IPS DF 6.9 (cell line): Measurements from ENCODE around the gene ZNF774.
"Not testable (repeated sequence)": the region's sequence is repeated elsewhere in the genome, so short reads cannot be mapped to it uniquely, and the experiment has no call there.

Source experiments
- DNase-seq: peaks from one replicate; pipeline ENCODE4 v3.0.0-alpha.2; 2013; ENCODE audit warnings: low read depth, low spot score
- H3K27ac ChIP-seq: one replicate; pipeline ENCODE4 v1.5.1; 2013; ENCODE audit warnings: low read length, control low read depth
- H3K27me3 ChIP-seq: 2 replicates; pipeline ENCODE4 v1.6.1; 2013; ENCODE audit warnings: mild to moderate bottlenecking, low read length; ENCODE audit not compliant: control insufficient read depth, insufficient read depth
- H3K36me3 ChIP-seq: 2 replicates; pipeline ENCODE4 v1.6.1; 2013; ENCODE audit warnings: low read length; ENCODE audit not compliant: control insufficient read depth, insufficient read depth
- H3K4me1 ChIP-seq: 2 replicates; pipeline ENCODE4 v1.6.1; 2013; ENCODE audit warnings: low read length; ENCODE audit not compliant: control insufficient read depth, insufficient read depth
- H3K4me3 ChIP-seq: 2 replicates; pipeline ENCODE4 v1.5.1; 2013; ENCODE audit warnings: mild to moderate bottlenecking, low read length
- H3K9me3 ChIP-seq: 2 replicates; pipeline ENCODE4 v1.6.1; 2013; ENCODE audit warnings: low read length, inconsistent platforms; ENCODE audit not compliant: control insufficient read depth, insufficient read depth
- WGBS: extraction: QIAGEN DNeasy Blood & Tissue Kit; methylation state at CpG from one replicate; pipeline ENCODE4 v1.1.7; 2013; ENCODE audit warnings: mixed read lengths, missing lambda C conversion rate; ENCODE audit not compliant: insufficient read length, insufficient coverage; 5-methylcytosine and 5-hydroxymethylcytosine counted together

The ZNF774 gene

GRCh38 chr15:90344662-90345061 is 7.4 kb upstream of the ZNF774 start:
- Histone ChIP-seq H3K36me3 (no peaks in the 10 kb centered on the region), H3K27me3 (no peaks in the 10 kb centered on the region), H3K9me3 (no peaks in the 10 kb centered on the region), H3K4me3 (no peak overlapping the region), H3K27ac (no peak overlapping the region), H3K4me1 (peaks cover 2% of the 10 kb centered on the region; the same call in 1 of the 2 replicates)
- DNase-seq: no peak
- WGBS: no CpG with 5 or more reads among the region's 1 CpG

- H3K4me3 ChIP-seq: no peak overlapping the region
- no peaks in the 10 kb centered on the region for H3K4me1 ChIP-seq
- no peaks in the 10 kb centered on the region for H3K9me3 ChIP-seq
- DNase-seq: no peak
- no CpG with 5 or more reads among the region's 2 CpGs for WGBS
- H3K27ac ChIP-seq: no peak overlapping the region
- H3K36me3 ChIP-seq: no peaks in the 10 kb centered on the region
- H3K27me3 ChIP-seq: no peaks in the 10 kb centered on the region
Observed at GRCh38 chr15:90345857-90346256, 6.2 kb upstream of the ZNF774 start.

- no CpG with 5 or more reads among the region's 1 CpG for WGBS
- H3K4me3 ChIP-seq, H3K27ac ChIP-seq, H3K36me3 ChIP-seq, H3K4me1 ChIP-seq, DNase-seq, H3K27me3 ChIP-seq, H3K9me3 ChIP-seq: not testable (repeated sequence)
Observed at GRCh38 chr15:90347431-90348065, 4.5 kb upstream of the ZNF774 start.

- DNase-seq: no peak
- WGBS: no CpG with 5 or more reads among the region's 6 CpGs
- Histone ChIP-seq H3K27ac (no peak overlapping the region), H3K36me3 (no peaks in the 10 kb centered on the region), H3K4me1 (no peaks in the 10 kb centered on the region), H3K27me3 (no peaks in the 10 kb centered on the region), H3K9me3 (no peaks in the 10 kb centered on the region), H3K4me3 (no peak overlapping the region)
Observed at GRCh38 chr15:90348456-90348855, 3.6 kb upstream of the ZNF774 start.

- DNase-seq: no peak
- no peak overlapping the region for H3K27ac ChIP-seq
- H3K36me3 ChIP-seq: no peaks in the 10 kb centered on the region
- no peaks in the 10 kb centered on the region for H3K4me1 ChIP-seq
- no CpG with 5 or more reads among the region's 21 CpGs for WGBS
- no peaks in the 10 kb centered on the region for H3K27me3 ChIP-seq
- no peaks in the 10 kb centered on the region for H3K9me3 ChIP-seq
- no peak overlapping the region for H3K4me3 ChIP-seq
Observed at GRCh38 chr15:90349072-90349471, 3.0 kb upstream of the ZNF774 start.

GRCh38 chr15:90349821-90350220 is 2.3 kb upstream of the ZNF774 start:
- no CpG with 5 or more reads among the region's 9 CpGs for WGBS
- DNase-seq: no peak
- H3K9me3 ChIP-seq: no peaks in the 10 kb centered on the region
- H3K36me3 ChIP-seq: no peaks in the 10 kb centered on the region
- H3K4me1 ChIP-seq: no peaks in the 10 kb centered on the region
- no peak overlapping the region for H3K4me3 ChIP-seq
- H3K27me3 ChIP-seq: no peaks in the 10 kb centered on the region
- H3K27ac ChIP-seq: no peak overlapping the region

- no peak for DNase-seq
- WGBS: no CpG with 5 or more reads among the region's 25 CpGs
- Histone ChIP-seq H3K4me1 (no peaks in the 10 kb centered on the region), H3K9me3 (no peaks in the 10 kb centered on the region), H3K27me3 (no peaks in the 10 kb centered on the region), H3K4me3 (peak overlapping the region; percentile 77; the same call in 1 of the 2 replicates), H3K36me3 (no peaks in the 10 kb centered on the region), H3K27ac (no peak overlapping the region)
Observed at GRCh38 chr15:90351479-90352106, 491 bp upstream of the ZNF774 start.

GRCh38 chr15:90354986-90355385 is 2.9 kb downstream of the ZNF774 start:
- H3K4me1 ChIP-seq: no peaks in the 10 kb centered on the region
- H3K4me3 ChIP-seq: no peak overlapping the region
- no peak for DNase-seq
- H3K27ac ChIP-seq: no peak overlapping the region
- no peaks in the 10 kb centered on the region for H3K27me3 ChIP-seq
- H3K36me3 ChIP-seq: no peaks in the 10 kb centered on the region
- no peaks in the 10 kb centered on the region for H3K9me3 ChIP-seq
- no CpG with 5 or more reads among the region's 2 CpGs for WGBS

GRCh38 chr15:90358124-90359033 is 6.3 kb downstream of the ZNF774 start:
- Histone ChIP-seq H3K9me3 (no peaks in the 10 kb centered on the region), H3K36me3 (no peaks in the 10 kb centered on the region), H3K27me3 (no peaks in the 10 kb centered on the region), H3K4me3 (no peak overlapping the region), H3K4me1 (no peaks in the 10 kb centered on the region), H3K27ac (no peak overlapping the region)
- no CpG with 5 or more reads among the region's 8 CpGs for WGBS
- DNase-seq: no peak

- H3K27ac ChIP-seq: no peak overlapping the region
- H3K9me3 ChIP-seq: no peaks in the 10 kb centered on the region
- H3K36me3 ChIP-seq: no peaks in the 10 kb centered on the region
- no peaks in the 10 kb centered on the region for H3K27me3 ChIP-seq
- H3K4me3 ChIP-seq: no peak overlapping the region
- H3K4me1 ChIP-seq: no peaks in the 10 kb centered on the region
- DNase-seq: no peak
- WGBS: no CpG with 5 or more reads among the region's 14 CpGs
Observed at GRCh38 chr15:90360746-90361145, 8.7 kb downstream of the ZNF774 start.
